ENCODE data around the gene LMX1A.

Gene LMX1A

DNA sequence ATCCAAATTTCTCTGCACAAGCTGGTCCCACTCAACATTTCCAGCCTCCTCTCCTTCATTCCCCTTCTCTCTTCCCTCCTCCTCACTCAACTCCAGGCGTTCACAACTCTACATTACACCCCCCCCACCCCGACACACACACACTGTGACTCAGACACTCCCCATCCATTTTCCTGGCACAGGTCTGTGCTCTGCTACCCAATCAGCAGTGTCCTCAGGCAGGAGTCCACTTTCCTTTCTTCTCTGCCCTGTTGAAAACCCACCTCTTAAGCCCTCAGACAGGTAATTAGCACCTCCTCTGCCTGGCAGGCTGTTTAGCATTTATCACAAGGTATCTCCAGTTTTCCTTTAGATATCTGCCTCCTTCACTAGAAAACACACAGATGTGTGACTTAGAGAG is 8.8 kb upstream of the LMX1A start:
- no peak for DNase-seq

DNA sequence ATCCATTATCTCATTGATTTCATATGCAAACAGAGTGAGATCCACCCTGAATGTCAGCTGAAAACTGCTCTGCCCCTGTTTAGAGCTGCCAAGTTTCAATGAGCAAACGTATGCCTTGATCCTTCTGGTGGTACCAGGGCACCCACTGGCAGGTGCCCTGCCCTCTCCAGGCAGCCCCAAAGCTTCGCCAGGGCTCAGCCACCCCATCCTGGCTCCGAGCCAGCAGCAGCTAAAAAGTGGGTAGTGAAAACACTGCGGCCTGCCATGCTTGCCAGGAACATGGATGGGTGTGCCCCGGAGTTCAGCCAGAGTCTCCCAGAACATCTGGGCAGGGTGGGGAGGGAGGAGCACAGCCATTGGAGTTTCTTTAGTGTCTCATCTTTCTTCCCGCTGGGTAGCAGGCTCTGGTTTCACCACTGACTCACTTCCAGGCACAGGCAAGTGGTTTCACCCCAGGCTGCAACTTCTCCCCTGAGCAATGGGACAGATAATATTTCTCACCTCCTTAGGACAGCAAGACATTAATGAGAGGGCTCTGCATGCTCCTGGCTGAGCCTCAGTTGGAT is 8.1 kb upstream of the LMX1A start:
- no peak for DNase-seq

DNA sequence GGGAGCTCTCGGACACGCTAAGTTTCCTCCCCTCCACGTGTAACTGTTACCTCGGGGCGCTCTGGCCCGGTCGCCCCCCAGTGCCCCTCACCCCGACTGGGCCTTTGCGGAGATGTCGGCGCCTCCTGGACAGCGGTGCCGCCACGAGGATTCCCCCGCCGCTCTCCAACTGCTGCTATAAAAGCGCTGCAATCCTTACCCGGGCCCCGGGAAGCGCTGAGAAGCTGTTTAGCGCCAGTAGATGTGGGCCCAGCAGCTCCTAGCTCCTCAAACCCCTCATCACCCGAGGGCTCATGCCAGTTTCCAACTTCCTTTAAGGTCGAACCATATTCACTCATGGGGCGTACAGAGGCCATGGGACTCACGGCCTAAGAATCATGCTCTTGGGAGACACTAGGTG is 361 bp upstream of the LMX1A start:
- no peak for DNase-seq

DNA sequence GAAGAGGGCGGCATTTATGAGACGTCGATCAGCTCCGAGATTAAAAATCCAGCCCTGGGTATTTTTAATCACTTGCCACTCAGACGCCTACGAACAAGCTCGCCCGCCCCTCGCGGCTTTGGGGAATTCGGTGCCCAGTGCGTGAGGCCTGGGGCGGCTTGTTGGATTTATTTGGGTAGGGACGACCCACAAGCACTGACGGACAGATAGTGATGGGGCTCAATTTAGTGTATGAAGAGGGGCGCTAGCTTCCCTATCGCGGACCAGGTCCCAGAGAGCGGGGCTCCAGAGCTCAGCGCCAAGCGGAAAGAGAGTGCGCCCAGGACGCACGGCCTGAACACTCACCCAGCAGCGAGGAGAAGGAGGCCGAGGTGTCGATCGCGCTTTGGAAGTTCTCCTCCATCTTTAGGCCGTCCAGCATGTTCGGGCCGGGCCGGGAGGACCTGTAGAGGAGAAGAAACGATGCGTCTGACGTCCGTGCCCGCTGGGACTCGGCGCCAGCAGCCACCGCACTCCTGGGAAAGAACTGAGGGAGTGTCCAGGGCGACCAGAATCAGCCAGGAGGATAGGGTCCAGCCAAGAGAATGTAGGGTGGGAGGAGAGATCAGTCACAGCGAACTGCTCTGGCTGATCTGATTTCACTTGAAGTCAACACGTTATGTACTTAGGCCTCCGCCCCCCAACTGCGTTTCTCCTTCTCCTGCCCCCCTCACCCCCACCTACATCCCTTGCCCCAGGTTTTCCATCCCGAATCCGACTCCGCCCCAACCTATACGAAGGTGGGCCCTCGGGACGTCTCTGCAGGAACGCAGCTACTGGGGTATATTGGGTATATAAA is 1.2 kb downstream of the LMX1A start:
- no peak for DNase-seq

GRCh38 chr1:165354739-165355138 is 1.8 kb downstream of the LMX1A start:
- DNase-seq = no peak

DNA sequence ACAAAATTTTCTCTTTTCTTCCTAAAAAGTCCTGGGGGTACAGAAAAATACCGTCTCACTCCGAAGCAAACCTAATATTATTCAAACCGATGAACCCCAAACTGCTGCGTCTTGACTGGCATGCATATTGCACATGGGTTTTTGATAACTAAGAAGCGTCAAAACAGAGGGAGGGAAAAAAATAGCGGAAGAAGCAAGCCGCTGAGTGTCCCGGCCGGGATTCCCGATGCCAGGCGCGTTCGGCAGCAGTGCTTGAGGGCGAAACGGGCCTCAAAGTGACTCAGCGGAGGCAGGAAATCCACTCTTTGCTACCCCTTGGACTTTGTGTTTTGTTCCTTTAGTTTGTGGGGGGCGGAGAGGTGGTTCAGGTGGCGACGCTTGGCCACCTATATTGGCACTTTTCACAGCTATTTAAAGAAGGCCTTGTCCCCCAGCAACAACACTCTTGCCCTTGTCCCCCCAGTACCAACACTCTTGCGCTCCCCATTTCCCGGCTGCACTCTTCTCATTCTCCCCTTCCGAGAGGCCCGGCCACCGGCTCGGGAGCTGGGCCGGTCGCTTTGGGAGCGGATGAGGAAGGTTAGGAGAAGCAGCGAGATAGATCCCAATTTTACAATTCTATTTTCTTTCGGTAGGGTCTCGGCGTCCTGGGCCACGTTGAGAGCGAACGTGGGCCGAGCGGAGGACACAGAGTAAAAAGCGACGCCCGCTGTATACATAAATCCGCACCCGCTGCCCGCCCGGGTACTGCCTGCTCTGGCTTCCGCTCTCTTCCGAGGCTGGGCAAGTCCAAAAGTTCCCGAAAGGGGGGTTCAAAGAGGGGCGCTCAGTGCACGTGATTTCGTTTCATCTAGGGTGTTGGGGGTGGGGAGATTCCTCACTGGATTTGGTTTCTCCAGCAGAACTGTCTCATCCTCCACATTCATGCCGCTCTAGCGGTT is 2.5 kb downstream of the LMX1A start:
- DNase-seq = no peak

DNA sequence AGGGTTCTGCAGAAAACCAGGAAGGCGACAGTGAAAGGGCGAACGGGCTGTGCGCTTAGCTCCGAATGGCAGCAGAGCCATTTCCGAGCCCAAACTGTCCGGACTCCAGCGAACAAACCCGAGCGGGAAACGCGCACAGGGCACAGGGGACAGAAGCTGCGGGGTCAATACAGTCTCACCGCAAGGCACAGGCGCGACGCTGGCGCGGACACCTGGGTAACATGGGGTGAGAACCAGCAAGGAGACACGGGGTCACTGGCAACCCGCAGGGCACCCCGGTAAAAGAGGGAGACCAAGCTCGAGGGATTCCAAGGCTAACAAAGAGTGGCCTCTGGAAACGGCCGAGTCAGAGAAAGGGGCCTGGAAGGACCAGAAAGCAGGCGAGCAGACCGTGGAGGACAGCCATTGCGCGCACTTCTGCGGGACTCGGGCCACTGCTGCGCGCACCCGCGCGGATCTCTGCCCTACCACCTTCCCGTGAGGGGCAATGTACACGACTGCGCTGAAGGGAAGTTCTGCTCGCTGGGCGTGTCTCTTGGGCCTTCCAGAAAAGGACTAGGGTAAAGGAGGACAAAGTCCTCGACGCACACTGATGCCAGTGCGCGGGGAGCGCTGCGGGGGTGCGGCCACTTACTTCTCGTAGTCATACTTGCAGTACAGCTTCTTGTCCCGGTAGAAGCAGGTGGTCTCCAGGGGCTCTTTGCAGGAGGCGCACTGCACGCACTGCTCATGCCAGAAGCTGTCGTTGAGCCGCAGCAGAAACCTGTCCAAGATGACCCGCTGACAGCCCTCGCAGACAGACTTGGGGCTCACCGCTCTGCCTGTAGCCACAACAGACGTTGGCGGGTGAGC is 3.8 kb downstream of the LMX1A start:
- no peak for DNase-seq

DNA sequence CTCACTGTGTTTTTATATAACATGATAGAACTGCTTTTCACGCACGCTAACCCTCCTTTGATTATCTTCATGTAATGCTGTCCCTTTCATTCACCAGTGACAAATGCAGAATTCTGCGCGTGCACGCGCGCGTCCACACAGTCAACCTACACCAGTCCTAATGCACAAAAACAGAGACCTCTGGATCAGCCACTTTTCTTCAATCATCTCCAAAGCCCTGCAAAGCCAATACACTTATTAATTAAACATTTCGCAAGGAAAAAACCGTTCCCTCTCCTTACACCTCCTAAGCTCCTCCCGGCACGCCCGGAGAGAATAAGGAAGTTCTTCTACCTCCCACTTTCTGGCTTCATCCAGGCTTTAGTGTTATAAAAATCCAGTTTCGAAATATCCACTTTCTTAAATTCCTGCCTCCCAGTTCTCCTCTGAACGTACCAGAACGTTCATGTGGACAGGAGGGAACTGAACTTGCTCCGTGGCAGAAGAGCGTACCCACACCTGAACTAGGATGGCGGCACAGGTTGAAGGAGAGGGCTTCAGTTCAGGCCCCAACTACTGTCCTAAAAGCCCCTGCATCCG is 4.6 kb downstream of the LMX1A start:
- no peak for DNase-seq

DNA sequence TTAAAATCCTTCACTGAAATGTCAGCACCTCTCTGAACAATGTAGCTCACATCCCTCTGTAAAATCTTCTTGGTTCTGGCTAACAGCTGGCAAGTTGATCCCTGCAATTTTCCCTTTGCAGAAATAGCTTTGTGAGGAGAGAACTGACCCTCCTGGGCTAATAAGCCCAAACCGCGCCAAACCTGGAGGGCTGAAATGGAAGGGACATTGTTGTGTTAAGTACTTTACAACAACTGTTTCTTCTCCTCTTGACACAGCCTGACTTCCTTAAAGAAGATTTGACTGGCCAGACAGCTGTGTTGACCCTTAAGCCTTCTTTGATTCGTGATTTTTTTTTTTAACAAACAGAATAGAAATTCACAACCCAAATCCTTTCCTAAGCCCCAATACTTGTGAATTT is 5.7 kb downstream of the LMX1A start:
- no peak for DNase-seq

DNA sequence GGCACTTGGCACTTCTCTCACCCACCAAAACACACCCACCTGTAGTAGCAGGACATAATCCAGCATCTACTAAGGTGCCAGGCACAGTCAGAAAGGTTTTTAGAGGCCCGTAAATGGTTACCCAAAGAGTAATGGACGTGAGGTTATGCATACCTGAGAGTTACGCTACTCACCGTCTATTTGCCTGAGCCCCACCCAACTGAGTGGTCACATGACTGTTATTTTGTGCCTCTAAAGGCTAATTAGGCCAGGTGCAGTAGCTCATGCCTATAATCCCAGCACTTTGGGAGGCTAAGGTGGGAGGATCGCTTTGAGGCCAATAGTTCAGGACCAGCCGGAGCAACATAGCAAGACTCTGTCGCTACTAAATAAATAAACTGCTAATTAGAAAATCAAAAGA is 11.0 kb downstream of the LMX1A start:
- DNase-seq = no peak

DNA sequence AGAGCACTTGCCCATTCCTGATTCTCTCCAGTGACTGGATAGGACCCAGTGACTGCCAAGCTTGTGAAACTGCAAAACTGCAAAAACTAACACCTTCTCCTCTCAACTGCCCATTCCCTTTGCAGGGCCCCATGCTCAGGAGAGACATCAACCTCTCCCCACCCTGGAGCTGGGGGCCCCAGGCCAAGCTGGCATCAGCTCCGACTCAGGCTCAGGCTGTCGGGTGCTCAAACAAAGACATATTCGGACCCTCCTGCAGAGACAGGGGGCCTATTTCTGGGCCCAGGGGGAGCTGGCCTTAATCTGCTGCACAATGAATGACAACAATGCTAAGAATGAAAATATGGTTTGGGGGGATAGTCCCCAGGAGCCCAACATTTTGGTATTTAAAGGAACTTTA is 11.8 kb downstream of the LMX1A start:
- no peak for DNase-seq

DNA sequence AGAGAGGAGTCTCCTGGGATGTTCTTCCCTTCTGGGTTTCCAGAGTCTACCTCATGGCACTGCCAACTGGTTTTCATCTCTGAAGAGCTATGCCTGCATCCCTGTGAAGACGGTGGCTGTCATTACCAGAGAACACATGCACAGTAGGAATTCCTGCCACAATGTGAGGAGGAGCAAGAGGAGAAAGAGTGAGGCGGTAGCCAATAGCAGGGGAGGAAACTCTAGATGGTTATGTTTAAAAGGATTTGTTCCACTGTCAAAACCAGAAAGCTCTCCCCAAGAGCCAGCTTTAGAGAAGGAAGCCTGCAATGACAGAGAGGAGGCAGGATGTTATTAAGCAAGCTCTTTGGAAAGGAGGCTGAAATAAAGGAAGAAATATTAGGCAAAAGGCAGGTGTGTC is 12.3 kb downstream of the LMX1A start:
- no peak for DNase-seq

GRCh38 chr1:165342587-165342986 is 13.9 kb downstream of the LMX1A start:
- DNase-seq = no peak

- DNase-seq = no peak
Measured at GRCh38 chr1:165342168-165342567, 14.3 kb downstream of the LMX1A start.

- no peak for DNase-seq
Measured at GRCh38 chr1:165339164-165339563, 17.4 kb downstream of the LMX1A start.

GRCh38 chr1:165330483-165330882 is 26.0 kb downstream of the LMX1A start:
- no peak for DNase-seq

GRCh38 chr1:165329104-165329503 is 27.4 kb downstream of the LMX1A start:
- no peak for DNase-seq

GRCh38 chr1:165328136-165328535 is 28.4 kb downstream of the LMX1A start:
- no peak for DNase-seq

DNA sequence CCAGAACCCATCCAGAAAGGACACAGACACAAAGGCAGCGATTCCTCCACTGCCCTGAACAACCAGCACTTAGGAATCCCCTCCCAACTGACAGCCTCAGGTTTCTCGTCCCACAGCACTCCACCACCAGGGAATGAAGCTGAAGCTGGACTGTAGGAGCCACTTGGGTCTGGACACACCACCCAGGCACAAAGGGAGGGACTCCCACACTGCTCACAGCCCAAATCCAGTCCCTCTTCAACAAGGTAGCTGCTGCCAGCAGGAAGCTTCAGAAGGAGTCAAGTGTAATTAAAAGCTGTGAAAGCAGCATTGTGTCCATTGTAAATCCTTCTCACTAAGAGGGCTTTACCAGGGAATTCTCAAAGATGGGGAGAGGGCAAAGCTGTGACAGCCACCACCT is 29.0 kb downstream of the LMX1A start:
- no peak for DNase-seq

DNA sequence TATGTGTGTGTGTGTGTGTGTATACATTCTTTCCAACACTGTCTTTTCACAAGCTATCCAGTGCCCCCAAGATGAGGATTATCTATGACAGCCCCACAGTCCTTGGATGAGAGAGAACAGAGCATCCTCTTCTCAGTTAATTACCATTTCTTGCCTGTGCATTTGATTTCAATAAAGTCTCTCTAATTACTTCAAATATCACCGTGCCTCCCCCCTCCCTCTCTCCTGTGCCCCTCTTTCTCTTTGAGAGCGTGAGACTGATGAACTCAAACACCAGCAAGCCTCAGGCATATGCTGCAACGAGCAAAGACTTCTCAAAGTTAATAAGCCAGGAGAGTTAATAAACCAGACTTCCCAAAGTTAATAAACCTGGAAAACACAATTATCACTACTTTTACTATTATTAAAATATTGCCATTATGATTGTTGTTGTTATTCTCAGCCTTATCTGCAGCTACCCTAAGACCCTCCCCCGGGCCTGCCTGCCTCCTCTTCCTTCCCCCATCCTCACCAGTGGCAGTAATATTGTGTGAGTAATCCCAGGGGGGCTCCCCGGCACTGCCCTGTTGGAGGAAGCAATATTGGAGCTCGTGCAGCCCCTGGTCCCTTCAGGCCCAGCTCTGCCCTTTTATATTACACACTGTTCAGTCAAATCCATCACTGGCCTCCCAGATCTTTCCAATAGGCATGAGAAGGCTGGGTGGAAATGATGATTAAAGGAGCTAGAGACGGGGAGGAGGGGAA is 30.9 kb downstream of the LMX1A start:
- no peak for DNase-seq

DNA sequence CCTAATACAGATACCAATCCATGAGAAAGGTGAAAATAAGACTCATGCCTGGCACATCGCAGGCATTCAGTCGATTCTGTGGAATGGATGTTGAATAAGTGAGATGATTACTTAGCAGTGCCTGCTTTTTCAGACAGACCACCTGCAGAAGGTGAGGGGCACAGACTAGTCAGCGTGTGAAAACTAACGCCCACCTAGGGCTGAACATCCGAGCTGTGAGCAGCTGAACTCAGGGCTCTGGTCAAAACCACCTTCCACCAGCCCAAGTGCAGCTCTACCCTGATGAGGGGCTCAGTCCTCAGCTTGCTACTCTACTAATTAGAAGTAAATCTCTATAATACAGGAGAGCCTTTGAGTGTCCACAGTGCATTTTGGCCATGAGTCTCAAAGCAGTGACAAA is 32.5 kb downstream of the LMX1A start:
- DNase-seq = no peak

GRCh38 chr1:165317612-165318011 is 38.9 kb downstream of the LMX1A start:
- no peak for DNase-seq

Data from CD4-positive, alpha-beta T cell treated with Interleukin-4 for 4 hours (primary cell).